Measurements from ENCODE around the gene ADIPOQ. TPM values are rescaled to one million over a fixed set of nuclear protein-coding genes. Genes with fewer than 3 reads are reported as not detected.

Gene ADIPOQ
- total RNA-seq, 4 donors from 2014 or later = 0.17 to 0.84 (median 0.49) TPM

- H3K9me3 ChIP-seq = no peaks in the 10 kb centered on the region
- peak overlapping the region in 2 of 4 donors; percentile 70 to 76 for H3K27ac ChIP-seq (replicated peaks in 1 of 4)
- peak overlapping the region; percentile 67 to 77 (median 74) for H3K4me3 ChIP-seq
- intact Hi-C loops (cut with DNase I) = no loop called here
- TF ChIP-seq EP300 (IDR thresholded peaks at IDR 0.05) (no peak), POLR2AphosphoS5 (IDR thresholded peaks at IDR 0.05) (no peak), POLR2A (IDR thresholded peaks at IDR 0.05; ENCODE audit: low read depth) (no peak)
- TF ChIP-seq, protein P1, sequence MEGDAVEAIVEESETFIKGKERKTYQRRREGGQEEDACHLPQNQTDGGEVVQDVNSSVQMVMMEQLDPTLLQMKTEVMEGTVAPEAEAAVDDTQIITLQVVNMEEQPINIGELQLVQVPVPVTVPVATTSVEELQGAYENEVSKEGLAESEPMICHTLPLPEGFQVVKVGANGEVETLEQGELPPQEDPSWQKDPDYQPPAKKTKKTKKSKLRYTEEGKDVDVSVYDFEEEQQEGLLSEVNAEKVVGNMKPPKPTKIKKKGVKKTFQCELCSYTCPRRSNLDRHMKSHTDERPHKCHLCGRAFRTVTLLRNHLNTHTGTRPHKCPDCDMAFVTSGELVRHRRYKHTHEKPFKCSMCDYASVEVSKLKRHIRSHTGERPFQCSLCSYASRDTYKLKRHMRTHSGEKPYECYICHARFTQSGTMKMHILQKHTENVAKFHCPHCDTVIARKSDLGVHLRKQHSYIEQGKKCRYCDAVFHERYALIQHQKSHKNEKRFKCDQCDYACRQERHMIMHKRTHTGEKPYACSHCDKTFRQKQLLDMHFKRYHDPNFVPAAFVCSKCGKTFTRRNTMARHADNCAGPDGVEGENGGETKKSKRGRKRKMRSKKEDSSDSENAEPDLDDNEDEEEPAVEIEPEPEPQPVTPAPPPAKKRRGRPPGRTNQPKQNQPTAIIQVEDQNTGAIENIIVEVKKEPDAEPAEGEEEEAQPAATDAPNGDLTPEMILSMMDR (IDR thresholded peaks at IDR 0.05) = no peak
- peaks cover 11 to 38% (median 28%) of the 10 kb centered on the region in 4 donors for H3K4me1 ChIP-seq
- peaks cover 0 to 58% (median 26%) of the 10 kb centered on the region in 4 donors for H3K27me3 ChIP-seq
- no peaks in the 10 kb centered on the region for H3K36me3 ChIP-seq
- 32% methylated on average over 9 of the region's 14 CpGs for WGBS
- DNase-seq (ENCODE audit: extremely low spot score) = no peak
Measured at GRCh38 chr3:186826410-186826975, 16.0 kb upstream of the ADIPOQ start.

DNA sequence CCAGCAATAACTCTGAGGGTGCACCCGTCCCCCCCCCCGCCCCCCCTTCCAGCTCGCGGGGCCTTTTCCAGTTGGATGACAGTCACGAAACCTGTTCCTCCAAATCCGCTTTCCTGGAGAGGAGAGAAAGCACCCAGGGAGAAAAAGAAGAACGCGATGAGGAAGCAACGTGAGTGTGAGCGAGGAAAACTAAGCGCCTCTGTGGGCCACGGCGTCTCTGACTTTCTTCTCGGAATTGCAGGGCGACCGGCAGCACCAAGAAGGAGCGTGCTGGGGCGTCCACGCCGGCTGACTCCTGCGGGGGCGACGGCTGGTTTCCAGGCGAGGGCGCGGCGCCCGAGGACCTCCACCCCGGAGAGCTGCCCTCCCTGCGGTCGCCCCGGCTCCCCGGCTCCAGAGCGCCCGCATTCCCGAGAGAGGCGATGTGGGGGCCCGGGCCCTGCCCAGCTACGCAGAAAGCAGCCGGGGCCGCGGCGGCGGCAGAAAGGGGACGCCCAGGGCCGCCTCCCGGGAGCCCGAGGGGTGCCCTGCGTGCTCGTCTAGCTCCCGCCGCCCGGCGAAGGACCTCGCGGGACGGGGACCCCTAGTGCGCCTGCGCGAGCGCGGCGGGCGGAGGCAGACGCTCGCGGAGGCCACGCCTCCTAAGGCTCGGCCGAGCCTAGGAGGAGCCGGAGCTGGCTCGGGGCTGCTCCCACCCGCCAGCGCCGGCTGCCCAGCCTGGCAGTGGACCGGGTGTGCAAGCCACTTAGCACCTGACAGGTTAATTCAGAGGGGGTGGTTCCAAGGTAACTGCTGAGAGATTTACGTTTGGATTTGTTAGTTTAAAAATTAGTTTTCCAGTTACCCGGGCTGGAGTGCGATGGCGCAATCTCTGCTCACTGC, 15.3 kb upstream of the ADIPOQ start:
- DNase-seq (ENCODE audit: extremely low spot score) = no peak
- H3K27me3 ChIP-seq = peaks cover 0 to 62% (median 27%) of the 10 kb centered on the region in 4 donors

GRCh38 chr3:186828340-186828739, 14.2 kb upstream of the ADIPOQ start:
- Histone ChIP-seq H3K4me3 (no peak overlapping the region), H3K9me3 (no peaks in the 10 kb centered on the region), H3K36me3 (no peaks in the 10 kb centered on the region), H3K27ac (replicated peaks in 1 of 4) (no peak overlapping the region), H3K27me3 (peaks cover 0 to 71% (median 27%) of the 10 kb centered on the region in 4 donors), H3K4me1 (peaks cover 11 to 38% (median 28%) of the 10 kb centered on the region in 4 donors)
- no peak for TF ChIP-seq POLR2A (IDR thresholded peaks at IDR 0.05; ENCODE audit: low read depth)
- TF ChIP-seq POLR2AphosphoS5 (IDR thresholded peaks at IDR 0.05) = no peak
- TF ChIP-seq EP300 (IDR thresholded peaks at IDR 0.05) = no peak
- TF ChIP-seq, protein P1 (IDR thresholded peaks at IDR 0.05) = no peak
- DNase-seq (ENCODE audit: extremely low spot score) = no peak
- WGBS = 24% methylated on average over 5 of the region's 5 CpGs
- intact Hi-C loops (cut with DNase I) = no loop called here

More for the DNA sequence above, 15.3 kb upstream of the ADIPOQ start:
- no peaks in the 10 kb centered on the region for H3K9me3 ChIP-seq
- TF ChIP-seq, protein P1 (IDR thresholded peaks at IDR 0.05) = peak in 1 of 3 experiments; percentile 15
- TF ChIP-seq POLR2AphosphoS5 (IDR thresholded peaks at IDR 0.05) (peak; percentile 79 to 82), EP300 (IDR thresholded peaks at IDR 0.05) (no peak), POLR2A (IDR thresholded peaks at IDR 0.05; ENCODE audit: low read depth) (peak; percentile 32)
- peaks cover 11 to 38% (median 28%) of the 10 kb centered on the region in 4 donors for H3K4me1 ChIP-seq
- peak overlapping the region; percentile 70 to 76 (median 74) for H3K27ac ChIP-seq (replicated peaks in 1 of 4)
- WGBS = 11% methylated on average over 17 of the region's 80 CpGs
- peak overlapping the region; percentile 67 to 77 (median 74) for H3K4me3 ChIP-seq
- intact Hi-C loops (cut with DNase I) = no loop called here
- H3K36me3 ChIP-seq = no peaks in the 10 kb centered on the region

DNA sequence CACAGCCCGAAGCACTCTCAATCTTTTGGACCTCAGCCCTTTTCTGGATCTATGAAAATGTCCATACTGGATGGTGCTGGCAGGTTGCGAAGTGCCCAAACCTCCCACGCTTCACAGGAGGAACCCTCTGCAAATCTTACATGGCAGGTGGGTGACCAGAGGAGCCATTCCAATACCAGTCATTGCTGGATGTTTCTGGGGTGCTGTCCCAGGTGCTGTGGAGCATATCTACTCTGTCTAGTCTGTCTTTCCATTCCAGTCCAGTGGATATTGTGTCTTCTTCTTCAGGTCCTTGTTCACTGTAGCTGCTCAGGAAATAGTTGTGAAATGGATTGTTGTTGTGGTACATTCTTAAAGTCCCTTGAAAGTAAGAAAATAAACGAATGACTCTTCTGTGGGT, 10.7 kb upstream of the ADIPOQ start:
- TF ChIP-seq EP300 (IDR thresholded peaks at IDR 0.05) = no peak
- TF ChIP-seq, protein P1 (IDR thresholded peaks at IDR 0.05) = no peak
- TF ChIP-seq POLR2A (IDR thresholded peaks at IDR 0.05; ENCODE audit: low read depth) = no peak
- TF ChIP-seq POLR2AphosphoS5 (IDR thresholded peaks at IDR 0.05) = no peak
- peaks cover 5 to 14% (median 11%) of the 10 kb centered on the region in 4 donors for H3K4me1 ChIP-seq
- no peak for DNase-seq (ENCODE audit: extremely low spot score)
- H3K27ac ChIP-seq (replicated peaks in 1 of 4) = no peak overlapping the region
- WGBS = 57% methylated on average over 1 of the region's 4 CpGs
- H3K27me3 ChIP-seq = peaks cover 0 to 46% (median 10%) of the 10 kb centered on the region in 4 donors
- no peaks in the 10 kb centered on the region for H3K9me3 ChIP-seq
- no peaks in the 10 kb centered on the region for H3K36me3 ChIP-seq
- no peak overlapping the region for H3K4me3 ChIP-seq
- intact Hi-C loops (cut with DNase I) = no loop called here

All from esophagus muscularis mucosa (tissue), 4 donors.